ENCODE data around the gene SESN3. TPM values are rescaled to one million over a fixed set of nuclear protein-coding genes. Genes with fewer than 3 reads are reported as not detected.
"Not testable (repeated sequence)": the region's sequence is repeated elsewhere in the genome, so short reads cannot be mapped to it uniquely, and the experiment has no call there.

Gene SESN3
- total and polyA plus RNA-seq, 12 donors, result 5.9 to 90.0 (median 36.6) TPM

GRCh38 chr11:95140397-95141033 is 90.5 kb downstream of the SESN3 start:
- Histone ChIP-seq H3K9me3 (replicated peaks in 1 of 3) (no peaks in the 10 kb centered on the region), H3K36me3 (replicated peaks in 1 of 2) (no peaks in the 10 kb centered on the region), H3K4me1 (replicated peaks in 1 of 2) (no peaks in the 10 kb centered on the region), H3K27ac (no peak overlapping the region), H3K4me3 (no peak overlapping the region), H3K27me3 (no peaks in the 10 kb centered on the region)
- TF ChIP-seq CTCF (IDR thresholded peaks at IDR 0.05) (no peak), POLR2A (IDR thresholded peaks at IDR 0.05) (no peak)
- no peak for DNase-seq
- intact Hi-C loops (cut with DNase I), result loop anchor here in 1 of 2 donors (5.0 kb wide), 1 partner anchor 33 kb away; no protein-coding TSS in a partner anchor
- 72 to 84% (median 83%) methylated on average over 4 of the region's 4 CpGs for WGBS, 4 donors

GRCh38 chr11:95138448-95138847 is 92.6 kb downstream of the SESN3 start:
- WGBS, 4 donors, result 12 to 30% (median 21%) methylated on average over 2 of the region's 2 CpGs
- no peak for DNase-seq
- intact Hi-C loops (cut with DNase I), result loop anchor here in 1 of 2 donors (5.0 kb wide), 1 partner anchor 51 kb away; the partner anchor contains the start of gene ENDOD1
- no peak for TF ChIP-seq POLR2A (IDR thresholded peaks at IDR 0.05)
- peak in 3 of 6 experiments; percentile 14 to 27 (median 15) for TF ChIP-seq CTCF (IDR thresholded peaks at IDR 0.05)
- Histone ChIP-seq H3K27me3 (no peaks in the 10 kb centered on the region), H3K36me3 (replicated peaks in 1 of 2) (no peaks in the 10 kb centered on the region), H3K4me3 (no peak overlapping the region), H3K9me3 (replicated peaks in 1 of 3) (no peaks in the 10 kb centered on the region), H3K27ac (no peak overlapping the region), H3K4me1 (replicated peaks in 1 of 2) (peaks cover 9 to 15% of the 10 kb centered on the region in 2 donors)

GRCh38 chr11:95137299-95137698 is 93.7 kb downstream of the SESN3 start:
- intact Hi-C loops (cut with DNase I), result loop anchor here in 1 of 2 donors (5.0 kb wide), 1 partner anchor 50 kb away; the partner anchor contains the start of gene ENDOD1
- no peak overlapping the region for H3K27ac ChIP-seq
- peaks cover 9 to 15% of the 10 kb centered on the region in 2 donors for H3K4me1 ChIP-seq (replicated peaks in 1 of 2)
- H3K9me3 ChIP-seq (replicated peaks in 1 of 3), result no peaks in the 10 kb centered on the region
- no peak overlapping the region for H3K4me3 ChIP-seq
- H3K27me3 ChIP-seq, result no peaks in the 10 kb centered on the region
- H3K36me3 ChIP-seq (replicated peaks in 1 of 2), result no peaks in the 10 kb centered on the region
- no peak for DNase-seq
- TF ChIP-seq POLR2A (IDR thresholded peaks at IDR 0.05), result no peak

- not testable (repeated sequence) for H3K27me3 ChIP-seq; H3K9me3 ChIP-seq (replicated peaks in 1 of 3); H3K36me3 ChIP-seq (replicated peaks in 1 of 2); H3K27ac ChIP-seq; DNase-seq; H3K4me3 ChIP-seq
- H3K4me1 ChIP-seq (replicated peaks in 1 of 2), result peaks cover 9 to 15% of the 10 kb centered on the region in 2 donors
- 98 to 99% (median 98%) methylated on average over 4 of the region's 4 CpGs for WGBS, 4 donors
- intact Hi-C loops (cut with DNase I), result loop anchor here in 1 of 2 donors (5.0 kb wide), 1 partner anchor 49 kb away; the partner anchor contains the start of gene ENDOD1
These were observed 94.3 kb downstream of the SESN3 start for GRCh38 chr11:95136747-95137146.

- H3K36me3 ChIP-seq (replicated peaks in 1 of 2), result no peaks in the 10 kb centered on the region
- TF ChIP-seq CTCF (IDR thresholded peaks at IDR 0.05) (no peak), POLR2A (IDR thresholded peaks at IDR 0.05) (no peak)
- intact Hi-C loops (cut with DNase I), result loop anchor here in 1 of 2 donors (5.0 kb wide), 1 partner anchor 49 kb away; the partner anchor contains the start of gene ENDOD1
- no peak overlapping the region for H3K27ac ChIP-seq
- no peaks in the 10 kb centered on the region for H3K27me3 ChIP-seq
- no peaks in the 10 kb centered on the region for H3K9me3 ChIP-seq (replicated peaks in 1 of 3)
- no peak for DNase-seq
- WGBS, 4 donors, result 93 to 100% (median 97%) methylated on average over 2 of the region's 2 CpGs
- no peak overlapping the region for H3K4me3 ChIP-seq
- peaks cover 9 to 15% of the 10 kb centered on the region in 2 donors for H3K4me1 ChIP-seq (replicated peaks in 1 of 2)
These were observed 95.1 kb downstream of the SESN3 start for GRCh38 chr11:95135880-95136279.

Data from adrenal gland (tissue), 12 donors.